A549 (cell line): ENCODE measurements around the gene SKOR1. TPM values are rescaled to one million over a fixed set of nuclear protein-coding genes. Genes with fewer than 3 reads are reported as not detected.

Source experiments
- ATAC-seq, 2 experiments: fragments of 200-7000 bp in 1 of 2; fragments of >200 bp in 1 of 2; cut with Nextera tagmentation in 1 of 2; cut with Tn5 transposase in 1 of 2; 3 replicates each; pipeline versions ENCODE4 v1.8.0 to v1.9.1; 2018 to 2020; ENCODE audit warnings: mild to moderate bottlenecking in 1 of 2, moderate library complexity in 1 of 2
- CTCF ChIA-PET: fragments of 300-600 bp; sonication (Branson Sonifier 250); formaldehyde crosslinking; extraction: SDS; loops from one replicate; lab custom pipeline; 2021; ENCODE audit warnings: antibody characterized with exemption, inconsistent platforms; lab: Yijun Ruan, JAX
- POLR2A ChIA-PET: fragments of 350-600 bp; formaldehyde crosslinking; extraction: SDS; loops from one replicate; lab custom pipeline; 2021; ENCODE audit warnings: antibody characterized with exemption, inconsistent platforms; lab: Yijun Ruan, JAX
- DNase-seq, 2 experiments: peaks; one replicate each; pipeline versions ENCODE4 v3.0.0 to v3.0.0-alpha.2; 2011 to 2016; ENCODE audit warnings: low read depth in 1 of 2, low spot score in 1 of 2
- FAIRE-seq: peaks from 2 replicates; lab custom pipeline; 2011; peaks lifted over from hg19 to GRCh38; lab: Jason Lieb, UNC
- H3K27ac ChIP-seq, 2 experiments: fragments of >200 bp; sonication (Bioruptor Twin); formaldehyde crosslinking; 3 replicates each; pipeline ENCODE4 v1.5.1; 2016 to 2017
- H3K4me1 ChIP-seq: fragments of >200 bp; sonication (Bioruptor Twin); formaldehyde crosslinking; 3 replicates; pipeline ENCODE4 v1.6.1; 2016
- H3K4me2 ChIP-seq: fragments of >200 bp; sonication (Bioruptor Twin); formaldehyde crosslinking; 3 replicates; pipeline ENCODE4 v1.6.1; 2016
- H3K4me3 ChIP-seq: fragments of >200 bp; sonication (Bioruptor Twin); formaldehyde crosslinking; 3 replicates; pipeline ENCODE4 v1.5.1; 2016
- H3K9me3 ChIP-seq: fragments of >200 bp; sonication (Bioruptor Twin); formaldehyde crosslinking; 3 replicates; pipeline ENCODE4 v1.6.1; 2016
- BHLHE40 ChIP-seq: IDR thresholded peaks from 2 replicates; pipeline ENCODE4 v1.6.1; 2012; ENCODE audit warnings: low read depth, low read length, inconsistent platforms
- CBX8 ChIP-seq: fragments of 200-600 bp; sonication (generic); IDR thresholded peaks from 2 replicates; pipeline ENCODE4 v1.6.1; 2016
- CHD4 ChIP-seq: fragments of 200-600 bp; sonication (generic); IDR thresholded peaks from 2 replicates; pipeline ENCODE4 v1.6.1; 2016; ENCODE audit warnings: antibody characterized with exemption, mild to moderate bottlenecking, borderline replicate concordance
- ESRRA ChIP-seq: fragments of 150-350 bp; IDR thresholded peaks from 2 replicates; pipeline ENCODE4 v1.6.1; 2014; ENCODE audit warnings: mild to moderate bottlenecking, low read length, borderline replicate concordance
- KDM1A ChIP-seq: fragments of 200-600 bp; sonication (generic); IDR thresholded peaks from 2 replicates; pipeline ENCODE4 v1.6.1; 2016; ENCODE audit warnings: low read depth, mild to moderate bottlenecking
- MAFK ChIP-seq: fragments of 450-650 bp; IDR thresholded peaks from 2 replicates; pipeline ENCODE4 v1.6.1; 2014; ENCODE audit not compliant: partially characterized antibody
- REST ChIP-seq: fragments of 200-600 bp; sonication (generic); IDR thresholded peaks from 2 replicates; pipeline ENCODE4 v1.6.1; 2016; ENCODE audit warnings: antibody characterized with exemption, mild to moderate bottlenecking, moderate library complexity
- SMC3 ChIP-seq: fragments of >200 bp; sonication (Bioruptor Twin); formaldehyde crosslinking; IDR thresholded peaks from 3 replicates; pipeline ENCODE4 v1.6.1; 2018; ENCODE audit warnings: inconsistent platforms
- TP53 ChIP-seq: fragments of 250-450 bp; sonication (Bioruptor Pico); IDR thresholded peaks from 2 replicates; pipeline ENCODE4 v1.5.0; 2021; ENCODE audit warnings: mild to moderate bottlenecking, moderate library complexity
- USF2 ChIP-seq: fragments of 450-650 bp; IDR thresholded peaks from 2 replicates; pipeline ENCODE4 v1.6.1; 2014; ENCODE audit warnings: antibody characterized with exemption
- ZC3H11A ChIP-seq: fragments of 450-650 bp; IDR thresholded peaks from 2 replicates; pipeline ENCODE4 v1.6.1; 2014; ENCODE audit warnings: antibody characterized with exemption, mild to moderate bottlenecking
- WGBS: methylation state at CpG from one replicate; pipeline ENCODE4 v1.1.6; 2017; ENCODE audit errors: missing lambda C conversion rate; 5-methylcytosine and 5-hydroxymethylcytosine counted together
- polyA plus RNA-seq, 4 experiments: library from polyadenylated mRNA; depleted of rRNA in 3 of 4; stranded (reverse); fragments of >200 nt; fragmentation: RNase III in 1 of 4; extraction: RNeasy Plus Mini Kit Qiagen cat#74134 plus additional on column Dnase treatment in 1 of 4; gene quantifications; 2 replicates in 3 of 4; 3 replicates in 1 of 4; pipeline ENCODE4 v1.2.3, GENCODE V29; 2011 to 2017

Gene SKOR1
- polyA plus RNA-seq, 2 of the 4 experiments (the other 2 are of a cell fraction) = 0.03 to 0.05 TPM

- Histone ChIP-seq H3K9me3 (0 out of 3 replicates have a peak, but pooled peaks cover 8% of the 10 kb centered on the region), H3K4me3 (no peak overlapping the region), H3K4me2 (no peak overlapping the region), H3K4me1 (no peaks in the 10 kb centered on the region), H3K27ac (no peak overlapping the region)
- ATAC-seq (peak; percentile 77 to 88), FAIRE-seq (no peak), DNase-seq (no peak)
- WGBS = 64% methylated on average over 3 of the region's 3 CpGs
- POLR2A ChIA-PET = interaction anchor here (0.6 kb wide), 1 partner anchor 156 kb away, joined by 5 read pairs; no protein-coding TSS in a partner anchor
- no peak for TF ChIP-seq KDM1A
- TF ChIP-seq TP53 (CRISPR knock-in tag) = no peak
- TF ChIP-seq CBX8 = no peak
- no peak for TF ChIP-seq ESRRA
- TF ChIP-seq REST = no peak
- no peak for TF ChIP-seq CHD4
- no peak for TF ChIP-seq MAFK
- CTCF ChIA-PET = interaction anchor here (0.6 to 5.8 kb wide), 6 partner anchors 9 to 977 kb away, joined by 3 to 58 read pairs (median 3); no protein-coding TSS in a partner anchor
These were observed 48.5 kb downstream of the SKOR1 start for GRCh38 chr15:67873777-67874176.

- TF ChIP-seq KDM1A = no peak
- ATAC-seq = no peak; a peak in 1 of 6 replicates
- FAIRE-seq = no peak
- Histone ChIP-seq H3K4me1 (peaks cover 33% of the 10 kb centered on the region), H3K4me3 (no peak overlapping the region), H3K27ac (no peak overlapping the region; a peak in 1 of 6 replicates), H3K4me2 (no peak overlapping the region), H3K9me3 (no peaks in the 10 kb centered on the region)
- ChIA-PET POLR2A (no interaction called here), CTCF (interaction anchor here (0.8 to 1.1 kb wide), 3 partner anchors 12 to 39 kb away, joined by 3 read pairs; no protein-coding TSS in a partner anchor)
- DNase-seq = peak in 1 of 2 experiments; percentile 57
- 91% methylated on average over 2 of the region's 2 CpGs for WGBS
These were observed 53.5 kb downstream of the SKOR1 start for GRCh38 chr15:67878712-67879206.

GRCh38 chr15:67879440-67880129 is 54.3 kb downstream of the SKOR1 start:
- CTCF ChIA-PET = interaction anchor here (0.8 to 9.4 kb wide), 3 partner anchors 16 to 38 kb away, joined by 3 to 76 read pairs (median 3); no protein-coding TSS in a partner anchor
- TF ChIP-seq SMC3 (no peak), ZC3H11A (peak; percentile 51)
- Histone ChIP-seq H3K9me3 (no peaks in the 10 kb centered on the region), H3K4me2 (no peak overlapping the region), H3K4me1 (peaks cover 40% of the 10 kb centered on the region), H3K4me3 (no peak overlapping the region), H3K27ac (peak overlapping the region; percentile 84 to 93; a peak in 4 of 6 replicates)
- 93% methylated on average over 11 of the region's 11 CpGs for WGBS
- FAIRE-seq (no peak), ATAC-seq (no peak), DNase-seq (no peak)
- POLR2A ChIA-PET = interaction anchor here (1.0 kb wide), 1 partner anchor 35 kb away, joined by 3 read pairs; no protein-coding TSS in a partner anchor

- TF ChIP-seq USF2 (no peak), BHLHE40 (0 out of 2 replicates have a peak, but pooled peaks have one; percentile 5)
- TF ChIP-seq, all 56 proteins: peak for 1
- H3K4me3 ChIP-seq = no peak overlapping the region
- no peak for FAIRE-seq
- H3K9me3 ChIP-seq = no peaks in the 10 kb centered on the region
- DNase-seq = peak in 1 of 2 experiments; percentile 30
- H3K4me1 ChIP-seq = peaks cover 47% of the 10 kb centered on the region
- peak overlapping the region; percentile 11; the same call in 1 of the 3 replicates for H3K4me2 ChIP-seq
- ChIA-PET CTCF (interaction anchor here (9.4 kb wide), 1 partner anchor 18 kb away, joined by 76 read pairs; no protein-coding TSS in a partner anchor), POLR2A (interaction anchor here (1.0 kb wide), 1 partner anchor 34 kb away, joined by 3 read pairs; no protein-coding TSS in a partner anchor)
- ATAC-seq = no peak
- peak overlapping the region; percentile 84 to 93; a peak in 5 of 6 replicates for H3K27ac ChIP-seq
- WGBS = 69% methylated on average over 3 of the region's 3 CpGs
These were observed 55.4 kb downstream of the SKOR1 start for GRCh38 chr15:67880651-67881182.
